Activated naive CD4-positive, alpha-beta T cell treated with anti-CD3 and anti-CD28 coated beads, Interleukin-2, amount 50 U/mL, for 16 hours (primary cell): ENCODE measurements around the gene SCD5.
"Not testable (repeated sequence)": the region's sequence is repeated elsewhere in the genome, so short reads cannot be mapped to it uniquely, and the experiment has no call there.

ENCODE experiments used
- DNase-seq: peaks from one replicate; pipeline ENCODE4 v3.0.0-alpha.2; 2020

The SCD5 gene

GRCh38 chr4:82798168-82799005, at the start of gene SCD5:
SCD5 (minus strand) TSS chr4:82798796; CDS start chr4:82798537, 259 bp downstream.
- peak; percentile 21 for DNase-seq

GRCh38 chr4:82842593-82842992, 44.0 kb upstream of the SCD5 start:
- no peak for DNase-seq

- DNase-seq = no peak
These were observed 41.0 kb upstream of the SCD5 start for GRCh38 chr4:82839624-82840023.

- no peak for DNase-seq
These were observed 35.2 kb upstream of the SCD5 start for GRCh38 chr4:82833696-82834313.

GRCh38 chr4:82833060-82833459, 34.5 kb upstream of the SCD5 start:
- not testable (repeated sequence) for DNase-seq

GRCh38 chr4:82825425-82825824, 26.8 kb upstream of the SCD5 start:
- no peak for DNase-seq

GRCh38 chr4:82823062-82823461, 24.5 kb upstream of the SCD5 start:
- DNase-seq = no peak

GRCh38 chr4:82820689-82821088, 22.1 kb upstream of the SCD5 start:
- DNase-seq = no peak

GRCh38 chr4:82818664-82819662, 20.4 kb upstream of the SCD5 start:
- DNase-seq = no peak

GRCh38 chr4:82816874-82817273, 18.3 kb upstream of the SCD5 start:
- DNase-seq = not testable (repeated sequence)

GRCh38 chr4:82814034-82814433, 15.4 kb upstream of the SCD5 start:
- DNase-seq = no peak

GRCh38 chr4:82811838-82812341, 13.3 kb upstream of the SCD5 start:
- no peak for DNase-seq

- DNase-seq = no peak
These were observed 12.8 kb upstream of the SCD5 start for GRCh38 chr4:82811392-82811791.

- DNase-seq = no peak
These were observed 11.6 kb upstream of the SCD5 start for GRCh38 chr4:82810176-82810575.

- no peak for DNase-seq
These were observed 11.0 kb upstream of the SCD5 start for GRCh38 chr4:82809619-82810018.

GRCh38 chr4:82803746-82804145, 5.2 kb upstream of the SCD5 start:
- no peak for DNase-seq

GRCh38 chr4:82802911-82803310, 4.3 kb upstream of the SCD5 start:
- no peak for DNase-seq

- DNase-seq = no peak
These were observed 3.4 kb upstream of the SCD5 start for GRCh38 chr4:82801910-82802521.

GRCh38 chr4:82799006-82799881, 648 bp upstream of the SCD5 start:
- no peak for DNase-seq

GRCh38 chr4:82797405-82798111, 1.0 kb downstream of the SCD5 start:
- DNase-seq = no peak

- no peak for DNase-seq
These were observed 1.6 kb downstream of the SCD5 start for GRCh38 chr4:82797040-82797404.
